T47D (cell line): ENCODE data around the gene FAXC.

ENCODE experiments used
- DNase-seq, 2 experiments: peaks; one replicate each; pipeline versions ENCODE4 v3.0.0 to v3.0.0-alpha.2; 2011 to 2012; ENCODE audit warnings: low read depth in 1 of 2, low spot score in 1 of 2
- JUND ChIP-seq: IDR thresholded peaks from 2 replicates; pipeline ENCODE4 v1.6.1; 2012; ENCODE audit warnings: low read depth
- in situ Hi-C: cut with HindIII; loops from 2 replicates; pipeline ENCODE4 v1.10.0; 2016; ENCODE audit warnings: low sequenced_read_pairs, low pct_unique_long_range_greater_than_20kb

FAXC gene

DNA sequence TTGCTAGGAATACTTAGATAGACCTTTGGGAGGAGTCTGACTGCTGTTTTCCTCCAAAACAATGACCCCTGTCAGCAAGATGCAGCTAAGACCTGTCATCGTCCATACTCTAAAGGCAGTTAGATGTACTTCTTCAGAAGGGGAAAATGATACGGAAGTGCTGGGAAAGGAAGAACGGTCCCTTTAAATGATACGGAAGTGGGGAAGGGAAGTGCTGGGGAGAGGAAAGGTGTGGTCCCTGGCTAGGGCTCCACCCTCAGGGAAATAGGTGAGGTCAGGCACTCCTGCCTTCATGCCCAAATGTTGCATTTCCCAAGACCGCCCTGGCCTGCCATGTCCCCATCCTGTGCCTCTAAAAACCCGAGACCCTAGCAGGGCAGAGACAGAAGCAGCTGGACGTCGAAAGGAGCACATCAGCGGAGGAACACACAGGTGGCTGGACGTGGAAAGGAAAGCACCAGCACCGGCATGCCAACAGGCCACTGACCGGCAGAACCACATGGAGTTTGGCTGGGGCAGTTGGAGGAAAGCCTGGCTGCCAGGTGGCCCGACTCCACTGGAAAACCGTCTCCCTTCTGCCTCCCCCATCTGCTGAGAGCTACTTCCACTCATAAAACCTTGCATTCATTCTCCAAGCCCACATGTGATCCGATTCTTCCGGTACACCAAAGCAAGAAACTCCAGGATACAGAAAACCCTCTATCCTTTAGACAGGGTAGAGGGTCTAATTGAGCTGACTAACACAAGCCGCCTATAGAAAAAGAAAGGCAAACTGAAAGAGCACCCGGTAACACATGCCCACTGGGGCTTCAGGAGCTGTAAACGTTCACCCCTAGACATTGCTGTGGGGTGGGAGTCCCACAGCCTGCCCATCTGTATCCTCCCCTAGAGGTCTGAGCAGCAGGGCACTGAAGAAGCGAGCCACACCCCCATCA lies 94.6 kb downstream of the FAXC start:
- in situ Hi-C loops, result no loop called here
- TF ChIP-seq JUND, result no peak
- no peak for DNase-seq

- in situ Hi-C loops, result no loop called here
- DNase-seq, result no peak
- TF ChIP-seq JUND, result no peak
Measured at GRCh38 chr6:99253271-99253670, 96.2 kb downstream of the FAXC start.

DNA sequence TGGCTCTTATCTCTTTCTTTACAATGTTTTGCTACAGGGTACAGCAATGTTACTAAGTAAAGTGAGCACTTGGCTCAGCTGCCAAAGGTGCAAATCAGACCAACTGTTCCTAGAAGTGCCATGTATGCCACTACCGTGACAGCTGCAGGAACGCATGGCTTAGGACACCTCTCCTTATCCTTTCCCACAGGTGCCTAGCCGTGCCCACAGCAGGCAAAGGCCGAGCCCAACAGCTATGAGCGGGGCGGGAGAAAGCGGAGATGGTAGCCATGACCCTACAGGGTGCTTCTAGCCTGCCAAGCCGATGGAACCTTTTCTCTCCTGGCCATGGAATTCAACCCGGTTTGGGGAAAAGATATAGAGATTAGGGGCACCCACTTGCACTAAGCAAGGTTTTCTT lies 97.1 kb downstream of the FAXC start:
- in situ Hi-C loops, result no loop called here
- TF ChIP-seq JUND, result no peak
- DNase-seq, result no peak

DNA sequence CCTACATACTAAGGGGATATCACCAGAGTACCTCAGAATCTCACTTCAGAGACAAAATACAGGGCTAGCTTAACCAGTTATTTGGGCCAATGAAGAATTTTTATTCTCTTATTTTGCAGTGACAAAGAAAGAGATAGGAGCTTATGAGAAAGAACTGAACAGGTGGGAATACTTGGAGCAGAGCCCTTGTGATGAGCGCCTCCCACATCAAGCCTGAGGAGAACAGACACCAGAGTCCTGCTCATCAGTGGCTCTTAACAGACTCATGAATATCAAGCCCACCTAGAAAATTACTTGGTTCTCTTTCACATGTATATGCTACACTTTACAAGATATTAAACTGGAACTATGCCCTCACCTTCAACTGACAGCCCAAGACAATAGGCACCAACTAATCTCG lies 99.0 kb downstream of the FAXC start:
- no peak for TF ChIP-seq JUND
- in situ Hi-C loops, result no loop called here
- no peak for DNase-seq

DNA sequence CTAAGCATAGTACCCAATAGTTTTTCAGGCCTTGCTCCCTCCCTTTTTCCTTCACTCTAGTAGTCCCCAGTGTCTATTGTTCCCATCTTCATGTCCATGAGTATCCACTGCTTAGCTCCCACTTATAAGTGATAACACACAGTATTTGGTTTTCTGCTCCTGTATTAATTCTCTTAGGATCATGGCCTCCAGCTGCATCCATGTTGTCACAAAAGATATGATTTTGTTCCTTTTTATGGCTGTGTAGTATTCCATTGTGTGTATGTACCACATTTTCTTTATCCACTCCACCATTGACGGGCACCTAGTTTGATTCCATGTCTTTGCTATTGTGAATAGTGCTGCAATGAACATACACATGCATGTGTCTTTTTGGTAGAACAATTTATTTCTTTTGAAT lies 102.9 kb downstream of the FAXC start:
- no peak for DNase-seq
- TF ChIP-seq JUND, result no peak
- in situ Hi-C loops, result no loop called here

- no peak for TF ChIP-seq JUND
- DNase-seq, result peak; percentile 10 to 72
- in situ Hi-C loops, result no loop called here
Measured at GRCh38 chr6:99241905-99242534, 107.5 kb downstream of the FAXC start.

DNA sequence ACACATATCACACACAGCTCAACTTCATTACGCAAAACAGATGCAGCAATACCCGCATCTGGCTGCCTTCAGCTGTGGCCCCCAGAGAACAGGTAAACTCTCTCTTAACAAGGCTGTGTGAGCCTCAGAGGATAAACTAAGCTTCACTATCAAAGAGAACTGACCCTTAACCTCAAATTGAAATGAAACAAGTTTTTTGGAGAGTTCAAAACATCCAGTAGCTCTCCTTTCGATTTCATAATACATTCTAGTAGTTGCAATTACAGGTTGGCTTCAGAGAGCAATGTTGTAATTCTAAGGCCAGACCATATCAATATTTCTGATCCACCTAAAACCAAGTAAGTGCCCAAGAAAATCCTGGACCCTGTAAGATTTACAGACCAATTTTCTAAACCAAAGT lies 113.5 kb downstream of the FAXC start:
- TF ChIP-seq JUND, result no peak
- DNase-seq, result no peak
- in situ Hi-C loops, result no loop called here

DNA sequence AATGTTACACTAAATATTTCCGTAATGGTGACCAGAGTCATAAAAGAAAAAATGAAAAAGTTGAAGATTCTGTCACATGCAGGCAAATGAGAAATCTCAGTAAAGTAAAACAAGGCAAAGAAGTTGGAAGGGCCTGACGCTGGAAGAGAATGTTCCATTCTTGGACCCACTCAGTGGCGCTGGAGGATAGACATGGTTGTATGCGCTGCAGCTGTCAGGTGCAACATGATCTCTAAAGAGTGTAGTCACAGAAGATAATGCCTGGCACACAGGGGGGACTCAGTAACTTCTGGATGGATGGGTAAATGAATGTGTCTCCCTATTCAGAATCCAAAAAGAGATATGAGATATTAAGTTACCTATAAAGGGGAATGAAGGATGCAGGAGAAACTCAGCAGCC lies 116.3 kb downstream of the FAXC start:
- in situ Hi-C loops, result no loop called here
- no peak for TF ChIP-seq JUND
- DNase-seq, result no peak

DNA sequence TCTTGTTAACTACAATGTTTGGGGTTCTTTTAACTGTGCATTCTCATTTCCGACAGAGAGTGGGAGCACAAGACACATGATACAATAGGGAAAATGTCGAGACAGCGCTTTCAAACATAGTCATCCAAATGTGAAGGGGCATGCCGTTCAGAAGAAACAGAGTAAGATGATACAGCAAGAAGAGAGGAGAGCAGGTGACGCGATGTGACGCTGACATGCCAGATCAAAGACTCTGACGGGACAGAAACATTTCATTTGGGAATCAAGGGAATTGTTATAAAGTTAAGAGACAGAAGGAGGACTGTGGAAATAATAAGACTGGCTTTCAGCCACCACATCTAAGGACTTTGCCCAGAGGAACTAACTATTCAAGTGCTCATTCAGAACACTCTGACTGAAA lies 117.4 kb downstream of the FAXC start:
- no peak for DNase-seq
- TF ChIP-seq JUND, result no peak
- in situ Hi-C loops, result no loop called here

- in situ Hi-C loops, result no loop called here
- DNase-seq, result no peak
- TF ChIP-seq JUND, result no peak
Measured at GRCh38 chr6:99225172-99225571, 124.3 kb downstream of the FAXC start.
